Ammon's horn (tissue), 1 donor: ENCODE measurements around the gene PARP14.

Experiments
- DNase-seq: peaks from one replicate; pipeline ENCODE4 v3.0.0-alpha.2; 2016; ENCODE audit warnings: low spot score

The PARP14 gene

GRCh38 chr3:122770521-122771202 lies 90.0 kb downstream of the PARP14 start:
- DNase-seq = no peak

- no peak for DNase-seq
Measured at GRCh38 chr3:122772827-122773226, 92.2 kb downstream of the PARP14 start.

GRCh38 chr3:122773944-122774509 lies 93.4 kb downstream of the PARP14 start:
- no peak for DNase-seq

- DNase-seq = no peak
Measured at GRCh38 chr3:122774564-122774963, 93.9 kb downstream of the PARP14 start.

GRCh38 chr3:122776675-122777468 lies 96.2 kb downstream of the PARP14 start:
- DNase-seq = no peak

GRCh38 chr3:122777563-122777962 lies 96.9 kb downstream of the PARP14 start:
- DNase-seq = no peak
